SK-N-SH (cell line): ENCODE data around the gene PPID. TPM values are rescaled to one million over a fixed set of nuclear protein-coding genes. Genes with fewer than 3 reads are reported as not detected.

Experiments used
- CTCF ChIA-PET: fragments of 300-600, 350-600 bp; formaldehyde crosslinking; extraction: SDS; loops from one replicate; lab custom pipeline; 2021; lab: Yijun Ruan, JAX
- POLR2A ChIA-PET: fragments of 350-600 bp; sonication (Branson Sonifier 250); formaldehyde crosslinking; extraction: SDS; loops from one replicate; lab custom pipeline; 2020; ENCODE audit warnings: antibody characterized with exemption, inconsistent platforms; lab: Yijun Ruan, JAX
- DNase-seq: peaks from one replicate; pipeline ENCODE4 v3.0.0; 2012
- H2AFZ ChIP-seq: fragments of 200-600 bp; sonication (generic); 2 replicates; pipeline ENCODE4 v1.8.1; 2016; ENCODE audit warnings: antibody characterized with exemption, mild to moderate bottlenecking, low read depth
- H3F3A ChIP-seq: fragments of 200-600 bp; sonication (generic); replicated peaks from 2 replicates; pipeline ENCODE3; 2016; ENCODE audit warnings: antibody characterized with exemption, mild to moderate bottlenecking; ENCODE audit not compliant: insufficient read depth
- H3K27ac ChIP-seq, 2 experiments: fragments of 200-500 bp in 1 of 2; fragments of 200-600 bp in 1 of 2; sonication (Bioruptor generic) in 1 of 2; sonication (generic), shearing (Covaris generic) in 1 of 2; 2 replicates each; pipeline versions ENCODE4 v1.5.1 to v1.6.1; 2014 to 2016; ENCODE audit warnings: low read depth in 2 of 2, inconsistent platforms in 1 of 2, low read length in 1 of 2, mild to moderate bottlenecking in 1 of 2, mixed read lengths in 1 of 2
- H3K27me3 ChIP-seq: fragments of 200-600 bp; sonication (generic), shearing (Covaris generic); 2 replicates; pipeline ENCODE4 v1.6.1; 2016; ENCODE audit warnings: mixed run types; ENCODE audit not compliant: insufficient read depth
- H3K36me3 ChIP-seq, 2 experiments: fragments of 200-500 bp in 1 of 2; fragments of 200-600 bp in 1 of 2; sonication (Bioruptor generic) in 1 of 2; sonication (generic) in 1 of 2; replicated peaks in 1 of 2; 2 replicates each; pipeline versions ENCODE3 to v1.5.1; 2014 to 2016; ENCODE audit warnings: low read length in 1 of 2, mild to moderate bottlenecking in 1 of 2; ENCODE audit not compliant: insufficient read depth in 2 of 2, control insufficient read depth in 1 of 2
- H3K4me1 ChIP-seq, 2 experiments: fragments of 200-500 bp in 1 of 2; fragments of 200-600 bp in 1 of 2; sonication (Bioruptor generic) in 1 of 2; sonication (generic), shearing (Covaris generic) in 1 of 2; 2 replicates each; pipeline versions ENCODE4 v1.5.1 to v1.6.1; 2014 to 2016; ENCODE audit warnings: low read depth in 1 of 2, low read length in 1 of 2, mixed run types in 1 of 2; ENCODE audit not compliant: insufficient read depth in 2 of 2, control insufficient read depth in 1 of 2
- H3K4me2 ChIP-seq: fragments of 200-600 bp; sonication (generic), shearing (Covaris generic); 2 replicates; pipeline ENCODE4 v1.6.1; 2017; ENCODE audit warnings: mixed run types
- H3K4me3 ChIP-seq, 2 experiments: fragments of 200-500 bp in 1 of 2; fragments of 200-600 bp in 1 of 2; sonication (Bioruptor generic) in 1 of 2; sonication (generic), shearing (Covaris generic) in 1 of 2; 2 replicates each; pipeline versions ENCODE4 v1.5.1 to v1.8.1; 2014 to 2016; ENCODE audit warnings: low read depth in 2 of 2, inconsistent platforms in 1 of 2, low read length in 1 of 2, mild to moderate bottlenecking in 1 of 2, mixed read lengths in 1 of 2, moderate library complexity in 1 of 2
- H3K79me2 ChIP-seq: fragments of 200-600 bp; sonication (generic); 2 replicates; pipeline ENCODE4 v1.8.1; 2017; ENCODE audit warnings: mild to moderate bottlenecking; ENCODE audit not compliant: insufficient read depth
- H3K9ac ChIP-seq: fragments of 200-600 bp; sonication (generic); 2 replicates; pipeline ENCODE4 v1.6.1; 2017; ENCODE audit warnings: mixed run types
- H3K9me2 ChIP-seq: fragments of 200-600 bp; sonication (generic); 2 replicates; pipeline ENCODE4 v1.6.1; 2017; ENCODE audit warnings: mixed run types
- H3K9me3 ChIP-seq: fragments of 200-600 bp; sonication (generic); 2 replicates; pipeline ENCODE4 v1.6.1; 2017; ENCODE audit warnings: mixed run types, mild to moderate bottlenecking, moderate library complexity
- H4K20me1 ChIP-seq: fragments of 200-600 bp; sonication (generic); 2 replicates; pipeline ENCODE4 v1.6.1; 2017; ENCODE audit warnings: mild to moderate bottlenecking, mixed run types; ENCODE audit not compliant: insufficient read depth
- CHD2 ChIP-seq: fragments of 150-350 bp; IDR thresholded peaks from 2 replicates; pipeline ENCODE4 v1.6.1; 2018; ENCODE audit warnings: low read length; ENCODE audit not compliant: partially characterized antibody
- CTCF ChIP-seq: fragments of 200-600 bp; sonication (generic); IDR thresholded peaks from 2 replicates; pipeline ENCODE4 v1.6.1; 2017; ENCODE audit warnings: antibody characterized with exemption, mild to moderate bottlenecking, moderate library complexity
- ELF1 ChIP-seq: IDR thresholded peaks from 2 replicates; pipeline ENCODE4 v1.4.0; 2012
- EZH2phosphoT487 ChIP-seq: fragments of 200-600 bp; sonication (generic); IDR thresholded peaks from 2 replicates; pipeline ENCODE4 v1.6.1; 2017; ENCODE audit warnings: low read depth, mixed run types, mild to moderate bottlenecking, antibody characterized with exemption, moderate library complexity, borderline replicate concordance
- FOXJ3 ChIP-seq: sonication (generic); formaldehyde crosslinking; IDR thresholded peaks from 2 replicates; pipeline ENCODE4 v1.5.1; 2020; ENCODE audit warnings: mild to moderate bottlenecking, missing genetic modification reagents
- FOXM1 ChIP-seq: IDR thresholded peaks from 2 replicates; pipeline ENCODE4 v1.4.0; 2012; ENCODE audit warnings: low read depth, mild to moderate bottlenecking
- GABPA ChIP-seq: IDR thresholded peaks from 2 replicates; pipeline ENCODE4 v1.4.0; 2012; ENCODE audit warnings: low read depth, mild to moderate bottlenecking
- IRF3 ChIP-seq: fragments of 150-350 bp; IDR thresholded peaks from 2 replicates; pipeline ENCODE4 v1.6.1; 2016; ENCODE audit warnings: mild to moderate bottlenecking, low read depth, low read length
- JUND ChIP-seq: IDR thresholded peaks from 2 replicates; pipeline ENCODE4 v1.4.0; 2012
- MAX ChIP-seq: IDR thresholded peaks from 2 replicates; pipeline ENCODE4 v1.4.0; 2012; ENCODE audit warnings: low read depth
- MXI1 ChIP-seq: IDR thresholded peaks from 2 replicates; pipeline ENCODE4 v1.6.1; 2012; ENCODE audit warnings: mild to moderate bottlenecking, low read depth, low read length, improper control_type of control experiment
- NFIC ChIP-seq: IDR thresholded peaks from 2 replicates; pipeline ENCODE4 v1.4.0; 2012; ENCODE audit warnings: borderline replicate concordance
- RAD21 ChIP-seq: IDR thresholded peaks from 2 replicates; pipeline ENCODE4 v1.6.1; 2012; ENCODE audit warnings: mild to moderate bottlenecking, low read length
- RCOR1 ChIP-seq: fragments of 150-350 bp; IDR thresholded peaks from 2 replicates; pipeline ENCODE4 v1.6.1; 2017; ENCODE audit warnings: antibody characterized with exemption, low read length
- REST ChIP-seq: IDR thresholded peaks from 2 replicates; pipeline ENCODE4 v1.6.1; 2012; ENCODE audit warnings: mild to moderate bottlenecking, low read depth, low read length, moderate library complexity
- RFX5 ChIP-seq: IDR thresholded peaks from 2 replicates; pipeline ENCODE4 v1.6.1; 2012; ENCODE audit warnings: mild to moderate bottlenecking, improper control_type of control experiment, low read length
- SIN3A ChIP-seq: IDR thresholded peaks from 2 replicates; pipeline ENCODE4 v1.6.1; 2012; ENCODE audit warnings: low read depth, mild to moderate bottlenecking, low read length, moderate library complexity, borderline replicate concordance
- SMC3 ChIP-seq: IDR thresholded peaks from 2 replicates; pipeline ENCODE4 v1.6.1; 2012; ENCODE audit warnings: low read depth, low read length, improper control_type of control experiment
- TAF1 ChIP-seq: IDR thresholded peaks from 2 replicates; pipeline ENCODE4 v1.6.1; 2012; ENCODE audit warnings: low read depth, mild to moderate bottlenecking, low read length, moderate library complexity, borderline replicate concordance
- USF1 ChIP-seq: IDR thresholded peaks from 2 replicates; pipeline ENCODE4 v1.4.0; 2012; ENCODE audit warnings: low read depth, borderline replicate concordance
- WGBS: methylation state at CpG from one replicate; pipeline ENCODE4 v1.1.6; 2017; ENCODE audit warnings: low lambda C conversion rate; 5-methylcytosine and 5-hydroxymethylcytosine counted together
- polyA plus RNA-seq, 3 experiments: library from polyadenylated mRNA; depleted of rRNA; stranded (reverse); fragments of >200 nt; gene quantifications; 2 replicates each; pipeline ENCODE4 v1.2.3, GENCODE V29; 2012

PPID gene
- polyA plus RNA-seq, 1 of the 3 experiments (the other 2 are of a cell fraction): 20.2 TPM

- TF ChIP-seq USF1 (no peak), NFIC (no peak), FOXJ3 (no peak), MXI1 (no peak), FOXM1 (no peak), RCOR1 (0 out of 2 replicates have a peak, but pooled peaks have one; percentile 14), CHD2 (no peak), RAD21 (peak; percentile 97), TAF1 (no peak), ELF1 (no peak), JUND (no peak), GABPA (no peak), RFX5 (no peak), SIN3A (no peak), IRF3 (no peak), MAX (no peak), SMC3 (peak; percentile 99), EZH2phosphoT487 (no peak), REST (no peak), CTCF (peak; percentile 93)
- H3K9ac ChIP-seq: no peak overlapping the region
- peak overlapping the region; percentile 31; the same call in 1 of the 2 replicates for H2AFZ ChIP-seq
- ChIA-PET CTCF (interaction anchor here (0.5 to 1.7 kb wide), 35 partner anchors 9 to 714 kb away, joined by 3 to 16 read pairs (median 4); no protein-coding TSS in a partner anchor), POLR2A (no interaction called here)
- H3K9me3 ChIP-seq: no peaks in the 10 kb centered on the region
- H3K27ac ChIP-seq: no peak overlapping the region
- H3K9me2 ChIP-seq: no peaks in the 10 kb centered on the region
- H3K27me3 ChIP-seq: no peaks in the 10 kb centered on the region
- no peaks in the 10 kb centered on the region for H4K20me1 ChIP-seq
- no peaks in the 10 kb centered on the region for H3K79me2 ChIP-seq
- peak; percentile 75 for DNase-seq
- no peak overlapping the region for H3K4me2 ChIP-seq
- no peaks in the 10 kb centered on the region for H3F3A ChIP-seq
- no peak overlapping the region for H3K4me3 ChIP-seq
- H3K36me3 ChIP-seq: no peaks in the 10 kb centered on the region
- no peaks in the 10 kb centered on the region for H3K4me1 ChIP-seq
- 29% methylated on average over 5 of the region's 5 CpGs for WGBS
Observed at GRCh38 chr4:158729716-158730559, 6.7 kb upstream of the PPID start.
